Panc1 (cell line): ENCODE results near the gene PAQR4. TPM values are rescaled to one million over a fixed set of nuclear protein-coding genes. Genes with fewer than 3 reads are reported as not detected.
A peak's percentile ranks its signal among the peaks of the same experiment; 100 is the strongest.

Experiments used
- ATAC-seq: fragments of 200-7000 bp; cut with Tn5 transposase; 2 replicates; pipeline ENCODE4 v1.9.1; 2020; ENCODE audit warnings: mild to moderate bottlenecking, moderate library complexity
- BruUV-seq: library from RNA; stranded (reverse); fragments of 400-500 nt; replicated peaks from 2 replicates; lab custom pipeline; 2021; lab: Mats Ljungman, UMichigan
- CTCF ChIA-PET: fragments of 300-600 bp; sonication (Branson Sonifier 250); formaldehyde crosslinking; loops from one replicate; lab custom pipeline; 2022; ENCODE audit warnings: antibody characterized with exemption; lab: Charles Lee
- POLR2A ChIA-PET: fragments of 300-600 bp; sonication (Branson Sonifier 250); formaldehyde crosslinking; loops from one replicate; lab custom pipeline; 2022; ENCODE audit warnings: antibody characterized with exemption; lab: Charles Lee
- DNase-seq: peaks from one replicate; pipeline ENCODE4 v3.0.0-alpha.2; 2010; ENCODE audit warnings: low read depth, low spot score
- H3K27ac ChIP-seq: 2 replicates; pipeline ENCODE4 v1.5.1; 2011; ENCODE audit warnings: mild to moderate bottlenecking, low read length, inconsistent platforms
- H3K27me3 ChIP-seq: fragments of 200-500 bp; sonication (Bioruptor generic); 2 replicates; pipeline ENCODE4 v1.6.0; 2014; ENCODE audit warnings: low read length, inconsistent platforms; ENCODE audit not compliant: control insufficient read depth, insufficient read depth
- H3K36me3 ChIP-seq: fragments of 200-500 bp; sonication (Bioruptor generic); 2 replicates; pipeline ENCODE4 v1.5.1; 2014; ENCODE audit warnings: inconsistent platforms, mild to moderate bottlenecking, low read length, moderate library complexity; ENCODE audit not compliant: control insufficient read depth, insufficient read depth
- H3K4me1 ChIP-seq: 2 replicates; pipeline ENCODE4 v1.5.1; 2011; ENCODE audit warnings: inconsistent platforms, mild to moderate bottlenecking, low read length, moderate library complexity; ENCODE audit not compliant: control insufficient read depth, insufficient read depth
- H3K4me3 ChIP-seq, 2 experiments: 2 replicates each; pipeline ENCODE4 v1.5.1; 2011 to 2012; ENCODE audit warnings: low read depth in 2 of 2, low read length in 2 of 2, mild to moderate bottlenecking in 2 of 2, inconsistent platforms in 1 of 2, moderate library complexity in 1 of 2
- H3K9me3 ChIP-seq: fragments of 200-500 bp; sonication (Bioruptor generic); 2 replicates; pipeline ENCODE4 v1.5.1; 2014; ENCODE audit warnings: low read depth, mild to moderate bottlenecking, inconsistent platforms, low read length, moderate library complexity; ENCODE audit not compliant: control insufficient read depth, insufficient read depth
- CTCF ChIP-seq: fragments of 450-650 bp; IDR thresholded peaks from 2 replicates; pipeline ENCODE4 v1.5.1; 2017; ENCODE audit warnings: mild to moderate bottlenecking
- POLR2AphosphoS5 ChIP-seq: IDR thresholded peaks from 2 replicates; pipeline ENCODE4 v1.6.1; 2012; ENCODE audit warnings: mild to moderate bottlenecking, low read depth, low read length, moderate library complexity
- REST ChIP-seq, 2 experiments: IDR thresholded peaks; 2 replicates each; pipeline ENCODE4 v1.6.1; 2011 to 2012; ENCODE audit warnings: low read depth in 2 of 2, control low read depth in 1 of 2, low read length in 1 of 2, mild to moderate bottlenecking in 1 of 2, moderate library complexity in 1 of 2; ENCODE audit not compliant: insufficient read depth in 1 of 2
- SIN3A ChIP-seq: IDR thresholded peaks from 2 replicates; pipeline ENCODE4 v1.6.1; 2012; ENCODE audit warnings: low read depth, mild to moderate bottlenecking, low read length, moderate library complexity, borderline replicate concordance; ENCODE audit not compliant: insufficient read depth
- TCF7L2 ChIP-seq: IDR thresholded peaks from 2 replicates; pipeline ENCODE4 v1.6.1; 2011; ENCODE audit warnings: mild to moderate bottlenecking, low read depth, low read length, inconsistent platforms
- in situ Hi-C: cut with HindIII; loops from 2 replicates; pipeline ENCODE4 v1.10.0; 2016; ENCODE audit warnings: low sequenced_read_pairs, low pct_unique_long_range_greater_than_20kb
- intact Hi-C: fragments of 100-400 bp; cut with micrococcal nuclease; formaldehyde crosslinking; loops from one replicate; pipeline ENCODE4 v1.10.0; 2022; ENCODE audit not compliant: unreplicated experiment
- total RNA-seq: library from RNA; stranded (reverse); gene quantifications from one replicate; pipeline ENCODE4 v1.2.1, GENCODE V29; 2021; ENCODE audit not compliant: unreplicated experiment

Gene PAQR4
- total RNA-seq, 1 experiment from 2014 or later, result 51.8 TPM

- Histone ChIP-seq H3K27me3 (no peaks in the 10 kb centered on the region), H3K4me3 (peak overlapping the region; percentile 69 to 70), H3K36me3 (no peaks in the 10 kb centered on the region), H3K4me1 (peaks cover 48% of the 10 kb centered on the region), H3K27ac (peak overlapping the region; percentile 85), H3K9me3 (no peaks in the 10 kb centered on the region)
- ChIA-PET CTCF (interaction anchor here (0.6 kb wide), 4 partner anchors 8 to 320 kb away, joined by 4 to 9 read pairs (median 6); no protein-coding TSS in a partner anchor), POLR2A (no interaction called here)
- ATAC-seq (peak; percentile 55), DNase-seq (no peak)
- BruUV-seq, result no TSS peak
- intact Hi-C loops, result no loop called here
- TF ChIP-seq POLR2AphosphoS5 (peak; percentile 53; the same call in 1 of the 2 replicates), REST (IDR thresholded peaks at IDR 0.05; ENCODE audit: insufficient read depth in 1 of 2, low read depth in 2 of 2, low read length in 1 of 2) (0 out of 4 replicates have a peak, but pooled peaks of 1 of the 2 experiments have one; percentile 37), TCF7L2 (no peak), SIN3A (0 out of 2 replicates have a peak, but pooled peaks have one; percentile 62), CTCF (peak; percentile 85)
- in situ Hi-C loops, result no loop called here
These were observed 685 bp downstream of the PAQR4 start for GRCh38 chr16:2969545-2970521.

- Histone ChIP-seq H3K9me3 (no peaks in the 10 kb centered on the region), H3K27ac (peak overlapping the region; percentile 85), H3K36me3 (no peaks in the 10 kb centered on the region), H3K4me1 (peaks cover 48% of the 10 kb centered on the region), H3K4me3 (peak overlapping the region; percentile 69 to 70), H3K27me3 (no peaks in the 10 kb centered on the region)
- no peak for DNase-seq
- intact Hi-C loops, result no loop called here
- in situ Hi-C loops, result no loop called here
- ChIA-PET POLR2A (no interaction called here), CTCF (interaction anchor here (0.6 kb wide), 1 partner anchor 8 kb away, joined by 6 read pairs; no protein-coding TSS in a partner anchor)
- ATAC-seq, result no peak
- BruUV-seq, result no TSS peak
- TF ChIP-seq POLR2AphosphoS5 (no peak), TCF7L2 (no peak), CTCF (no peak), SIN3A (no peak), REST (IDR thresholded peaks at IDR 0.05; ENCODE audit: insufficient read depth in 1 of 2, low read depth in 2 of 2, low read length in 1 of 2) (no peak)
These were observed 1.4 kb downstream of the PAQR4 start for GRCh38 chr16:2970563-2970962.
